Measurements from ENCODE around the gene GNAZ.

GRCh38 chr22:23138584-23139435 lies 68.5 kb downstream of the GNAZ start:
- no peak for TF ChIP-seq CTCF (IDR thresholded peaks at IDR 0.05)
- no peak for TF ChIP-seq POLR2A (IDR thresholded peaks at IDR 0.05)
- TF ChIP-seq EP300 (IDR thresholded peaks at IDR 0.05), result no peak
